SK-N-DZ (cell line): Measurements from ENCODE around the gene PYM1. TPM values are rescaled to one million over a fixed set of nuclear protein-coding genes. Genes with fewer than 3 reads are reported as not detected.
A peak's percentile ranks its signal among the peaks of the same experiment; 100 is the strongest.

Source experiments
- DNase-seq: peaks from one replicate; pipeline ENCODE4 v3.0.0-alpha.2; 2015; ENCODE audit warnings: low spot score
- polyA plus RNA-seq, 2 experiments: library from polyadenylated mRNA; depleted of rRNA; stranded (reverse); fragments of >200 nt; gene quantifications; 2 replicates each; pipeline ENCODE4 v1.2.3, GENCODE V29; 2014

Gene PYM1
- 43.3 and 45.0 TPM in 2 replicates for polyA plus RNA-seq (2014; cell fraction: cytosol; rRNA removed)
- polyA plus RNA-seq (2014; cell fraction: nucleus; rRNA removed) = 18.5 and 24.1 TPM in 2 replicates

DNA sequence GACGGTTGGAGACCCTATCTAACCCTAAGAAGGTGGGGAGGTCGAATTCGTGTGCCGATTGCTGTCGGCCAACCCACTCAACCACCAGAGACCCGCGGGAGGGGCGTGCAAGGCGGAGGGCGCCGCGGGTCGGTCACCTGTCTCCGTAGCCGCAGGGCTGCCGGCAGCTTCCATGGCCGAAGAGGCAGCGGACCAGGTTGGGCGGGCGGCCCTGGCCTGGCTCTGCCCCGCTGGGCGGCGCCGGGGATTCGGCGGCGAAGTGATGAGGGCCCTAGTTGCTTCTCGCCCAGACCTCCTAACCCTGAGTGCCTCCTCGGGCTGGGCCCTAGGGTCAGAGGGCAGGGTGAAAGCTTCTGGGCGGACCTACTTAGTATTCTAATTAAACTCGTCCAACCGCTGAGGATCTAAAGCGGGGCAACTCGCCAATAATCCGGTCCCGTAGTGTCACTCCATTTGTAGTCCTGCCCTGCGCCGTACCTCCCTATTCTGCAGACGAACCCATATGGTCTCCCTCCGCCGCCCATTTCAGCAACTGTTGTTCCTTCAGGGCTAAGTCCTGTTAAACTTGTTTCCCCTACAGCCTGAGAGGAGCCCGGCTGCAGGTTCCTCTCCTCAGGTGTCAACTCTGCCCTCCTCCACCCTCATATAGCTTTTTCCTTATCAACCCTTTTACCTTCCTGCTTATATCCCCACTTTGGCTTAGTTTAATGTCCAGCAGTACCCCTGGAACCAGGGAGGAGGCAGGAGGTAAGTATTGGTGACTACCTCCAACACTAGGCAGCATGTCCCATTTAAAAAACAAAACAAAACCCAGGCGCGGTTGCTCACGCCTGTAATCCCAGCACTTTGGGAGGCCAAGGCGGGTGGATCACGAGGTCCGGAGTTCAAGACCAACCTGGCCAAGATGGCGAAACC is at the start of gene PYM1:
Gene PYM1, minus strand, starts transcription at position 307 of the 915 bp plus-strand sequence. Its CDS starts 133 bp downstream, at position 174.
- DNase-seq = peak; percentile 65

DNA sequence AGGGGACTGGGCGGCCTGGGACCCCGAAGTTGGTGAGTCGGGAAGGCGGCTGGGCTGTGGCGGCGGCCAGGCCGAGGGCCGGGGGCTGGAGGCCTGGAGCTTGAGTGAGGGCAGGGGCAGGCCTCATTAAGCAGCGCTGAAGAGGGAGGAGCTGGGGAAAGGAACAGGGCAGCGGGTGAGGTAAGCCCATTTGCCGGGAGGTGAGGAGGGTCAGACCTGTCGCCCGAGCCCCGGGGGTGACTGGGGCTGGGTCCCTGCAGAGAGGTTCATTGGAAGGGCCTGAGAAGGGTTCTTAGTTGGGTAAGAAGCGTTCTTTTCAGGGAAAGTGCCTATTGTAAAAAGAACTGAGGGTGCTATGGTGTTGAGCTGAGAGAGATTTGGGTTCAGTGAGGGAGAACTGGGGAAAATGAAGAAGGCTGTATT is 46.6 kb upstream of the PYM1 start:
- DNase-seq = peak; percentile 62

DNA sequence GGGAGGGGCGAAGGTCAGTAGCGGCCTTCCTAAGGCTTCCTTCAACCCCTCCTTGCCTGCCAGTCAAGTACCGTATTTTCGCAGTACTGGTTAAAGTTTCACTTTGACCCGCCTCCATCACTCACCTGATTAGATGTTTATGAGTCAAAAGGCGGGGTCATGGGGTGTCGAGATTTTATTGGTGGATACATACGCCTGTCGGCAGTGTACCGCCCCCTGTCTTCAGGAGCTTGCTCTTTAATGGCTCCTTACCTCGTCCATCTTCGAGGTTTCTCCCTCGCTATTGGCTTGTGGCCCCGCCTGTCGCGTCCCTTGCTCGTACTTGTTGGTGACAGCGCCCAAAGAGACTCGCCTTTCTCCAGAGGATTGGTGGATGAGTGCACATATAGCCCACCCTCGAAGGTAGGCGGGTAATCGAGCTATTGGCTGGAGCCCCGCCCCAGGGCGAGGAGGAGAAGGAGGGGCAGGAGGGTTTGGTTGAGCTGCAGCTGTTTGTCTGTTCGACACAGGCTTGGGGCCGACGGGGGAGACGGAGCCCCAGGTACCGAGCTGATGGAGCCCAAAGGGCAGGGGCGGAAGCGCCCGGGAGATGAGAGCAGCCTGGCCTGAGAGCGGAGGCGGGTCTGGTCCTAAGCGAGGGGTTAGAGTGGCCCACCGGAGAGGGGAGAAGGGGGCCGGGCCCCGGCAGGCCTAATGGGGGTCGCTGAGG is 46.1 kb upstream of the PYM1 start, which contains the start of gene RAB5B:
Gene RAB5B, plus strand, starts transcription at position 480 of the 709 bp plus-strand sequence. CDS start 12,883 bp downstream, outside the sequence.
- DNase-seq = peak; percentile 100

DNA sequence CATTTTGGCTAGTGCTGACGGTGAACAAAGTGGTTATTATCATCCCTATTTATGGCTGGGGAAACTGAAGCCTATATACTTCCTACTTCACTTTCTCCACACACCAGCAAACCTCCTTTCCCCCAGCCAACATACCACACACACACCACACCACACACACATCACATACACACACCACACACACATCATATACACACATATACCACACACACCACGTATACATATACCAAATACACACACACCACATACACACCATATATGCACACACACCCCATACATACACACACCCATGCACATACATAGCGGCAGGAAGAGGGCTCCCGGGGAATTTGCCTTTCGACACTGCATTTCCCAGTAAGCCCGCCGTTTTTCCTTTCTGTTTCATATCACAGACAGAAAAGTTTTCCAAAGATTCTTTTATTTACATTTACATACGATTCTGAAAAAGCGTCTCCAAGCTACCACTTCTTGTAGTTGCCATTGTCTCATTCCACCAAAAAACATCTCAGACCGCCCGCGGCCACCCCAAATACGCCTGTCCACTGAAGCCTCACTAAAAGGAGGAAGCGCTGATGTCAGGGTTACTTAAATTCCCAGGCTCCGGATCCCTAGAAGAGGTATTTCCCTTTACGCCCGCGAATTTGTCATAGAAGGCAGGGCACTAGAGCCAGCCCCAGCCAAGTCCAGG is 45.4 kb upstream of the PYM1 start:
- DNase-seq = no peak

DNA sequence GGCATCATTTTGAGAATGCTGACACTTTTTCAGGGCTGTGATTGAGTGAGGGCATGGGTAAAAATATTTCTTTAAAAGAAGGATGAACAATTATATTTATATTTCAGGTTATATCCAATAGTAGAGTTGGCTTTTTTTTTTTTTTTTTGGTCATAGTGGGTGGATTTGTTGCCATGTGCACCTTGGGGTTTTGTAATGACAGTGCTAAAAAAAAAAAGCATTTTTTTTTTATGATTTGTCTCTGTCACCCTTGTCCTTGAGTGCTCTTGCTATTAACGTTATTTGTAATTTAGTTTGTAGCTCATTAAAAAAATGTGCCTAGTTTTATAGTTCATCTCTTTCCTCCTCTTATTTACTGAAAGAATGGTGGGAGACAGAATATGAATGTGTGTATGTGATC is 44.8 kb upstream of the PYM1 start:
- no peak for DNase-seq

DNA sequence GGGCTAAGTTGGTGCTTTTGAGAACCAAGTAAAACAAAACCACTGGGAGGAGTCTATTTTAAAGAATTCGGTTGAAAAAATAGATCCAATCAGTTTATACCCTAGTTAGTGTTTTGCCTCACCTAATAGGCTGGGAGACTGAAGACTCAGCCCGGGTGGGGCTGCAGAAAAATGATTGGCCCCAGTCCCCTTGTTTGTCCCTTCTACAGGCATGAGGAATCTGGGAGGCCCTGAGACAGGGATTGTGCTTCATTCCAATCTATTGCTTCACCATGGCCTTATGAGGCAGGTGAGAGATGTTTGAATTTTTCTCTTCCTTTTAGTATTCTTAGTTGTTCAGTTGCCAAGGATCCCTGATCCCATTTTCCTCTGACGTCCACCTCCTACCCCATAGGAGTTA is 44.3 kb upstream of the PYM1 start:
- no peak for DNase-seq

DNA sequence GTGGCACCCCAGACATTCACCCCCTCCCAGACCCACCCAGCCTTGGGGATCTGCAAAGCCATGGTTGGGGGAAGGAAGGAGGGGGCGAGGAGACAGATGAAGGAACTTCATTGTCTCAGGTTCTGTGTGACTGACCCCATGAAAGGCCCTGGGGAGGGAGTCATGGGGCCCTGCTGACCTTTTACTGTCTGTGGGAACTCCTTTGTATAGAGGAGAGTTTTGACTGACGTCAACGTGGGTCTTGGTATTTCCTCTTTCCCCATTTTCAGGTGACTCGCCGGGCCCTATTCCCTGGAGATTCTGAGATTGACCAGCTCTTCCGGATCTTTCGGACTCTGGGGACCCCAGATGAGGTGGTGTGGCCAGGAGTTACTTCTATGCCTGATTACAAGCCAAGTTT is 43.1 kb upstream of the PYM1 start:
- no peak for DNase-seq

DNA sequence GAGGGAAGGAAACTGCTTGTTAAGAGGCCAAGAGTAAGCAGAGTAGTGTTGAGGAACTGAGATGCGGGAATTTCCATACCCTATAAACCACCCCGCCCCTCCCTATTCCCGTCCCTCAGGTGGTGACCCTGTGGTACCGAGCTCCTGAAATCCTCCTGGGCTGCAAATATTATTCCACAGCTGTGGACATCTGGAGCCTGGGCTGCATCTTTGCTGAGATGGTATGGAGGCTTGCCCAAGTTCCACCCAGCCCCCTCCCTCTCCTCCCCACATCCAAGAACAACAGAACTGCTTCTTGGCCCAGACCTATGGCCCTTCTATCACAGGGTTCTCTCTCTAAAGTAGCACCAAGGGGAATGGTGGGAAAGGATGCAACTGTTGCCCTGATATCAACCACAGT is 41.7 kb upstream of the PYM1 start:
- no peak for DNase-seq

DNA sequence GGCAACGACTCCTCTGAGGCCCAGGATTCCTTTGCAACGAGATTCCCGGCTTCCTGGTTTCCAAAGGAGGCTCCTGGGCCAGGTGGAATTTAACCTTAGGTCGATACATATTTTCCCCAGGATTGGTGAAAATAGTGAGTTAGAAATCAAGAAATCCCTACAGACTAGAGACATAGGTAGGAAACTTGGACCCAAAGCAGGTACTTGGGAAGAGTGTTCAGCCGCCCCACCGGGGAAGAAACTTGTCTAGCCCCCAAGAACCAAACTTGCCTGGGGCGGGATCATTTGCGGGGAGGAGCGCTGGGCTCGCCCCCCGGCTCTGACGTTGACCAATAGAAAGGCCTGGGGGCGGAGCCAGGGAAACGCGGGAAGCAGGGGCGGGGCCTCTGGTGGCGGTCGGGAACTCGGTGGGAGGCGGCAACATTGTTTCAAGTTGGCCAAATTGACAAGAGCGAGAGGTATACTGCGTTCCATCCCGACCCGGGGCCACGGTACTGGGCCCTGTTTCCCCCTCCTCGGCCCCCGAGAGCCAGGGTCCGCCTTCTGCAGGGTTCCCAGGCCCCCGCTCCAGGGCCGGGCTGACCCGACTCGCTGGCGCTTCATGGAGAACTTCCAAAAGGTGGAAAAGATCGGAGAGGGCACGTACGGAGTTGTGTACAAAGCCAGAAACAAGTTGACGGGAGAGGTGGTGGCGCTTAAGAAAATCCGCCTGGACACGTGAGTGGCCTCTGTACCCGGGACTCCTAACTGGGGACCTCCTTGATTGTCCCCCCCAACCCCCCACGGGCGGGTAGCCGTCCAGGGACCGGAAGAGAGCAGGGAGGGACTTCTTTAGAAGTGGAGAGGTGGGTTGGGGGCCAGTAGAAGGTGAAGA is 39.0 kb upstream of the PYM1 start, which contains the start of gene CDK2:
Gene CDK2, plus strand, starts transcription at position 423 of the 874 bp plus-strand sequence. Its CDS starts 179 bp downstream, at position 602.
- DNase-seq = peak; percentile 84

DNA sequence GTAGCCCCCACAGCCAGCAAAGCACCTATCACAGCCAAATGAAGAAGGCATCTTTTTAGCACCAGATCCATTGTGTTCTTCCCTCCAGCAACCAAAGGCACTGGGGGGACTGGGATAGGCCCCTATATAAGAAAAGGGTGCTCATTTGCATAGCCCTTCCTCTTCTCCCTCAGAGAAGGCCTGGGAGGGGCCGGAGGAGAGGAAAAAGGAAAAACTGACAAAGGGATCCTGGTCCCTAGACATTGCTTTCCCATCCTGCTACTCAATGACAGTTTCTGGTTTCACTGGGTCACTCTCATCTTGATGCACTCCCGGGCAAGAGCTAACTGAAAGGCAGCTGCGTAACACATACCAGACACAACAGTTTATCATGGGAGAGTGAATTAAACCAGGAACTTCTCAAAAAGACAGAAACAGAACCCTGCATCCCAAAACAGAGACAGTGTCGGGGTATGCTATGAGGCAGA is 38.3 kb upstream of the PYM1 start, which contains the start of gene PMEL:
Gene PMEL, minus strand, starts transcription at position 102 of the 467 bp plus-strand sequence. Its CDS starts 31 bp downstream, at position 71.
- peak; percentile 59 for DNase-seq

DNA sequence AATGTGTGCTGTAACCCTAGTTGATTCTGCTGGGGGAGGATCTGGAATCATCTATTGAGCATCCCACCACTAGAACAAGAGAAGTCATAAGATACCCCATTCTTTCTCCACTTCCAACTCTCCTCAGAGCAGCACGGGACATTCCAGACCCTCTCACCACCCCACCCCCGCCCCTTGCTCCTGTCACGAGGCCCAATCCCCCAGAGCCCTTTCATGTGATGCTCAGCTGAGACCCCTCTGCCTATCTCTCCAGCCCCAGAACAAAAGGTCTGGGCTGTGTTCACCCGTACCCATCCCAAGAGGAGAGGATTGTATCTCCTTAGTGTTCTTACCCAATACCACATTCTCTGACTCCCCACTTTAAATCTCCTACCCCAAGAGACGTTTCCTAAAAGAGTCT is 37.5 kb upstream of the PYM1 start:
- peak; percentile 31 for DNase-seq

DNA sequence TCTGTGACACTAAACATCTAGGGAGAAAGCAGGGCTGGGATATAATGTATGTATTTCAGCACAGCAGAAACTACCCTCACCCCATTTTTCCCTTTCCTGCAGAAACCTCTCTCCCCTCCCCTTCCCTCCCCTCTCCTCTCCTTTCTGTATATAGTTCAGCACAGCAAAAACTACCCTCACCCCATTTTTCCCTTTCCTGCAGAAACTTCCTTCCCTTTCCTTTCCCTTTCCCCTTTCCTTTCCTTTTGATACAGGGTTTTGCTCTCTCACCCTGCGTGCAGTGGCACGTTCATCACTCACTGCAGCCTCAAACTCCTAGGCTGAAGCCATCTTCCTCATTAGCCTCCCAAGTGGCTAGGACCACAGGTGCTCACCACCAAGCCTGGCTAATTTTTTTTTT is 36.1 kb upstream of the PYM1 start:
- DNase-seq = no peak

DNA sequence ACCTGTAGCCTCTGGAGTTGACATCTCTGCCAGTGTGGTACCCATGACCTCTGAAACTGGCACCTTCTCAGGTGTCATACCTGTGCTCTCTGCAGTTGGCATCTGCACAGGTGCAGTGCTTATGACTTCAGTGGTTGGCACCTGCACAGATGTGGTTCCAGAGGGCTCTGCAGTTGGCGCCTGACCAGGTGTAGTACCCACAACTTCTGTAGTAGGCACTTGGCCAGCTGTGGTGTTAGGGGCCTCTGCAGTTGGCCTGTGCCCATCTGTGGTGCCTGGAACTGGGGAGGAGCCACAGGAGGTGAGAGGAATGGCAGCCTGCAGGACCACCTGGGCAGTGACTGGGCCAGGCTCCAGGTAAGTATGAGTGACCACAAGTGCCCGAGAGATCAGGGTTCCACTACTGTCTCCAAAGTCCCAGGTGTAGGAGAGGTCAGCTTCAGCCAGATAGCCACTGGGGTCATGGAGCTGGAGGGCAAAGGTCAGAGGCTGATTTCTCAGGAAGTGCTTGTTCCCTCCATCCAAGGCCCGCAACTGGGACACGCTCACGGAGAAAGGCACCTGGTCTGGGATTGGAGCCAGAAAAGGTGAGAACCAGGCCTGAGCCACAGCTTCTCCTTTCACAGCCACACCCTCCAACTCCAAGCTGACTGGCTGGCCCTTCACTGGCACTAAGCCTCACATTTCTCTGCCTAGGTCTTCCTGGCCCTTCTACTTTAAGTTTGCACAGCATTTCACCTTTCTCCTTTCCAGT is 29.6 kb upstream of the PYM1 start:
- no peak for DNase-seq

DNA sequence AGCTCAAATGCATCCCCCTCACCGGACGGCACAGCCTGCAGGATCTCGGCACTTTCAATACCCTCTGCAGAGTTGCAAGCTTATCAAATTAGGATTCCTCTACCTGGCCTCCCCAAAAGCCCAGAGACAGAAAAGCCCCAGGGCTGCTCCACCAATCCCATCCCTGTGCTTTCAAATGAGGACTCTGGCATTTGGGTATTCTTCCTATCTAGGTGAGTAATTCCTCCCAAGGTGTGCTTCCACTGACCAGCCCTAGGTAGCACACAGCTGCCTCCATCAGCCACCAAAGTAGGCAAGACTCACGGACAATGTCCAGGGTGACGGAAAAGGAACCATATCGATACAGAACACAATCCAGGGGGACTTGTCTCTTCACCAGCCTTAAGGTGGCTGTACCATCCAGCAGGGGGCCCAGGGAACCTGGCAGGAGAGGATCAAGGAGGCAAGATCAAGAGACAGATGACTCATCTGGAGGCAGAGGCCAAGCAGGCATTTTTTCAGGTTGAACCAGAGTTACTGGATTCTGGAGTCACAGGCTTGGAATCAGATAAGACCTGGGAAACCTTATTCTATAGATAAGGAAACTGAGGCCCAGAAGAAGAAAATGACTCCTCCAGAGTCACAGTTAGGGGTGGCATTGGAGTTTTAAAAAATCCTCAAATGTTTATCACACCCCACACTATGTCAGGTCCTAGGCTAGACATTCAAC is 28.3 kb upstream of the PYM1 start:
- no peak for DNase-seq

DNA sequence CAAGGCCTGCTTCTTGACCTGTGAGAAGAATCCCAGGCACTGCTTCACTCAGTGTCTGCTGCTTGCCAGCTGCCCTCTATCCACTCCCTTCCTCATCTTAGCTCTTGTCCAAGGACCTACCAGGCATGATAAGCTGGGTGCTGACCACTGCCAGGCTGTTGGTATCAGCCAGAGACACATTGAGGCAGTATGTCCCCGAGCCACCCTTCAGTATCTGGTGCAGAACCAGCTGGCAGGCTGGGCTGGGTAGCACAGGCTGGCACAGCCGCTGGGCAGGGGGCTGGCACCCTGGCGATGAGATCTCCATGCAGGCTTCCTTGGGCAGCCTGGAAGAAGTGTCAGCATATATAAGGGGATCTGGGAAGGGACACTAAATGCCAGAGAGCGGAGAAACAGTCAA is 27.6 kb upstream of the PYM1 start:
- DNase-seq = no peak

DNA sequence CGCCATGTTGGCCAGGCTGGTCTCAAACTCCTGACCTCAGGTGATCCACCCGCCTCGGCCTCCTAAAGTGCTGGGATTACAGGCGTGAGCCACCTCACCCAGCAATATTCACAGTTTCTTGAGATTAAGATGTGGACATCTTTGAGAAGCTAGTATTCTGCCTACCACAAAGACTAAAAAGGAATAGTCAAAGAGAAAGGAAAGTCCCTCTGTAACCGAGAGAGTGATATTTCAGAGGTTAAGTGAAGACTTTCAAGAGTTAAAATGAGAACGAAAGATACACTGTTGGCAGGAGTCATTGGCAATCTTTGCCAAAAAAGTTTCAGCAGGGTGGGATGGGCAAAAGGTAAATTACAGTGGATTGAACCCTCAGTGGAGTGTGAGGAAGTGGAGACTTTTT is 18.9 kb upstream of the PYM1 start:
- DNase-seq = no peak

DNA sequence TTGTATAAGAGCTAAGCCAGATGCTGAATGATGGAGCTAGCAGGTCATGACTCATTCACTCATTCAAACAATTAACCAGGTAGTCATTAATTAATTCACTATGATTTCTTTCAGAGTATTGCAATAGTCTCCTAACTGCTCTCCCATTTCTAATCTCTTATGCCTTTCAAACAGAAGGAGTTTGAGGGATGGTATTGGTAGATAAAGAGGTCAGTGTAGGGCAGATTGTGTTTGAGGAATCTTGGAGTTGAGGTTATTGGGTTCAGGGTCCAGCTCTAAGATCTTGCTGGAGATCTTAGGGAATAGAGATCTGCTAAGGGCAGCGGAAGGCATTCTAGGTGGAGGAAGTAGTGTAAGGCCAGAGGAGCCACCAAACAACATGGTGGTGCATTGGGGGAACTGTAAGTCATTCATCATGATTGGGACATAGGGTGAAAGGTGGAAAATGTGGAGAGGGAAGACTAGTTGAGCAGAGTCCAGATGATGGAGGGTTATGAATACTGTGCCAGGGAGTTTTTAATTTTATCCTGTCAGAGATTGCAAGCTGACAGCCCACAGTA is 15.0 kb upstream of the PYM1 start:
- DNase-seq = no peak

DNA sequence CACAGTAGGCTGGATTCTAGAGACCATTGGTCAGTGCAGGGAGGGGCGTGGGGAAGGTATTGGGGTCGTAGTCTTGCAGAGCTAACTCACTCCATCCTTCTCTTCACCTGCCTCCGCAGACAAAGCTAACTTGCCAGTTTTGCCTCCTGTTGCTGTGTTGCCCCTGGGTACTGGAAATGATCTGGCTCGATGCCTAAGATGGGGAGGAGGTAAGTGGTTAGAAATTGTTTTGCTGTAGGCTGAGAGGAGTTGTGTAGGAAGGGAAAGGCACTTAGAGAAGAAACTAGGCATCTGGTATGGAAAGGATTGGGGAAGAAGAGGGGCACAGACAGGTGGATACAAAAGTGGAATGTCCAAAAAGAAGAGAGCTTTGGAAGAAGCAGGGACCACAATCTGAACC is 14.4 kb upstream of the PYM1 start:
- DNase-seq = no peak
